Measurements from ENCODE around the gene RACK1.
A peak's percentile ranks its signal among the peaks of the same experiment; 100 is the strongest.

Gene RACK1

GRCh38 chr5:181261320-181262049 lies 17.8 kb upstream of the RACK1 start:
- peak overlapping the region; percentile 42 for H3K4me2 ChIP-seq (ENCODE audit: low read length)
- no CpG with 5 or more reads among the region's 59 CpGs for WGBS (ENCODE audit: extremely low coverage, insufficient coverage, low lambda C conversion rate)
- H2AK5ac ChIP-seq (ENCODE audit: low read length), result no peak overlapping the region
- peak overlapping the region; percentile 80 for H3K23ac ChIP-seq (ENCODE audit: low read length)
- H4K5ac ChIP-seq (ENCODE audit: low read length), result no peak overlapping the region
- peak overlapping the region; percentile 69 for H4K8ac ChIP-seq (ENCODE audit: low read depth, low read length)
- peak overlapping the region; percentile 91 for H3K18ac ChIP-seq (ENCODE audit: low read length)
- peak overlapping the region; percentile 84 for H2BK120ac ChIP-seq (ENCODE audit: low read depth, low read length)
- peak overlapping the region; percentile 81 for H2BK5ac ChIP-seq (ENCODE audit: low read length)
- H3K27ac ChIP-seq (ENCODE audit: low read depth, low read length), result peak overlapping the region; percentile 97
- H3K9ac ChIP-seq (ENCODE audit: low read length), result peak overlapping the region; percentile 98
- H3K27me3 ChIP-seq (ENCODE audit: insufficient read depth, low read length, poor library complexity), result no peaks in the 10 kb centered on the region
- H3K36me3 ChIP-seq (ENCODE audit: control insufficient read depth, insufficient read depth, low read length), result peaks cover 5% of the 10 kb centered on the region
- peaks cover 4% of the 10 kb centered on the region for H3K4me1 ChIP-seq (ENCODE audit: control insufficient read depth, low read depth, low read length)
- H3K4ac ChIP-seq (ENCODE audit: low read depth, low read length), result peak overlapping the region; percentile 84
- DNase-seq, result peak; percentile 90
- H3K79me2 ChIP-seq (ENCODE audit: control insufficient read depth, insufficient read depth, low read length), result peaks cover 11% of the 10 kb centered on the region
- peak overlapping the region; percentile 98 for H3K56ac ChIP-seq (ENCODE audit: low read length)
- peak overlapping the region; percentile 96 for H3K4me3 ChIP-seq (ENCODE audit: low read length)
- peaks cover 20% of the 10 kb centered on the region for H3K79me1 ChIP-seq (ENCODE audit: low read length)
- H2BK15ac ChIP-seq (replicated peaks; ENCODE audit: low read depth), result no peak overlapping the region

DNA sequence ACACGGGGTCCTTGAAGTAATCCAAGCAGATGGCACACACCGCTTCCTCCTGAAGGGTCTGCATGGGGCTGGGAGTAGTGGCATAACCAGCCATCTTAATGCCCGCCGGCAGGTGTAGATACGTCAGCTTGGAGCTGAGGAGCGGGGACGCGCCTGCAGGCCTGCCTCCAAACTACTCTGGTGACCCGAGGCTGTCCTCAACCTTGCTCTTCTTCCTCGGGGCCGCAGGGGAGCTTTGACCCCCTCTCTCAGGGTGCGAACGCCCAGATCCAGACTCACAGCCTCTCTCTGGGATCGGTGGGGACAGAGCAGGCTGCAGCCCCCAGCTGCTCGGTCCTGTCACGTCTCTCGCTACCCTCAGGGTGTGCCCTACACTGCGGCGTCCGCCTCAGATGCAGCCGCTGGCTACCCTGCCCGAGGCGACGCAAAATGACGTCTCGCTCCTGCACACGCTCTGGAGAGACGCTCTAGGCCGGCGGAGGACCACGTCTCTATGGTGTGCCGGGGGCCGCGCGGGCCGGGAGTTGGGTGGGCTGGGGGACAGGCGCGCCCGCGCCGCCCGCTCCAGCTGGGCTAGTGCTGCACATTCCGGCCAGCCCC lies 17.1 kb upstream of the RACK1 start, which contains the start of gene TRIM52:
TRIM52 (minus strand) TSS at position 424 of the 600 bp plus-strand sequence; CDS start at position 94, 330 bp downstream.
- H3K56ac ChIP-seq (ENCODE audit: low read length), result peak within 1 kb of the TSS; percentile 98
- peaks cover 20% of the 10 kb centered on the region for H3K79me1 ChIP-seq (ENCODE audit: low read length)
- WGBS (ENCODE audit: extremely low coverage, insufficient coverage, low lambda C conversion rate), result no CpG with 5 or more reads among the region's 43 CpGs
- DNase-seq, result peak; percentile 97
- peak within 1 kb of the TSS; percentile 81 for H2BK5ac ChIP-seq (ENCODE audit: low read length)
- H3K79me2 ChIP-seq (ENCODE audit: control insufficient read depth, insufficient read depth, low read length), result peaks cover 13% of the 10 kb centered on the region
- peak within 1 kb of the TSS; percentile 80 for H3K23ac ChIP-seq (ENCODE audit: low read length)
- H3K36me3 ChIP-seq (ENCODE audit: control insufficient read depth, insufficient read depth, low read length), result peaks cover 5% of the 10 kb centered on the region
- peak within 1 kb of the TSS; percentile 91 for H3K18ac ChIP-seq (ENCODE audit: low read length)
- H2AK5ac ChIP-seq (ENCODE audit: low read length), result peak within 1 kb of the TSS; percentile 29
- H4K5ac ChIP-seq (ENCODE audit: low read length), result no peak within 1 kb of the TSS
- peak within 1 kb of the TSS; percentile 84 for H3K4ac ChIP-seq (ENCODE audit: low read depth, low read length)
- H3K9ac ChIP-seq (ENCODE audit: low read length), result peak within 1 kb of the TSS; percentile 98
- H3K27ac ChIP-seq (ENCODE audit: low read depth, low read length), result peak within 1 kb of the TSS; percentile 97
- H3K4me2 ChIP-seq (ENCODE audit: low read length), result peak within 1 kb of the TSS; percentile 100
- peaks cover 4% of the 10 kb centered on the region for H3K4me1 ChIP-seq (ENCODE audit: control insufficient read depth, low read depth, low read length)
- H3K4me3 ChIP-seq (ENCODE audit: low read length), result peak within 1 kb of the TSS; percentile 96
- H4K8ac ChIP-seq (ENCODE audit: low read depth, low read length), result peak within 1 kb of the TSS; percentile 69
- peak within 1 kb of the TSS; percentile 84 for H2BK120ac ChIP-seq (ENCODE audit: low read depth, low read length)
- no peaks in the 10 kb centered on the region for H3K27me3 ChIP-seq (ENCODE audit: insufficient read depth, low read length, poor library complexity)
- no peak within 1 kb of the TSS for H2BK15ac ChIP-seq (replicated peaks; ENCODE audit: low read depth)

- Histone ChIP-seq H2BK15ac (replicated peaks; ENCODE audit: low read depth) (no peak overlapping the region), H3K79me1 (ENCODE audit: low read length) (peaks cover 20% of the 10 kb centered on the region), H4K8ac (ENCODE audit: low read depth, low read length) (no peak overlapping the region), H3K18ac (ENCODE audit: low read length) (no peak overlapping the region), H2BK5ac (ENCODE audit: low read length) (no peak overlapping the region), H3K4me1 (ENCODE audit: control insufficient read depth, low read depth, low read length) (peaks cover 4% of the 10 kb centered on the region), H3K36me3 (ENCODE audit: control insufficient read depth, insufficient read depth, low read length) (peaks cover 5% of the 10 kb centered on the region), H4K5ac (ENCODE audit: low read length) (no peak overlapping the region), H3K9ac (ENCODE audit: low read length) (peak overlapping the region; percentile 98), H3K23ac (ENCODE audit: low read length) (no peak overlapping the region), H3K56ac (ENCODE audit: low read length) (peak overlapping the region; percentile 96), H2BK120ac (ENCODE audit: low read depth, low read length) (no peak overlapping the region), H3K4me2 (ENCODE audit: low read length) (peak overlapping the region; percentile 100), H3K79me2 (ENCODE audit: control insufficient read depth, insufficient read depth, low read length) (peaks cover 16% of the 10 kb centered on the region), H3K27me3 (ENCODE audit: insufficient read depth, low read length, poor library complexity) (no peaks in the 10 kb centered on the region), H3K4me3 (ENCODE audit: low read length) (peak overlapping the region; percentile 89), H2AK5ac (ENCODE audit: low read length) (peak overlapping the region; percentile 29), H3K4ac (ENCODE audit: low read depth, low read length) (no peak overlapping the region), H3K27ac (ENCODE audit: low read depth, low read length) (no peak overlapping the region)
- WGBS (ENCODE audit: extremely low coverage, insufficient coverage, low lambda C conversion rate), result no CpG with 5 or more reads among the region's 26 CpGs
- no peak for DNase-seq
Observed at GRCh38 chr5:181259974-181260719, 16.4 kb upstream of the RACK1 start.

- no CpG with 5 or more reads among the region's 2 CpGs for WGBS (ENCODE audit: extremely low coverage, insufficient coverage, low lambda C conversion rate)
- Histone ChIP-seq H3K56ac (ENCODE audit: low read length) (no peak overlapping the region), H2BK120ac (ENCODE audit: low read depth, low read length) (no peak overlapping the region), H3K79me1 (ENCODE audit: low read length) (peaks cover 23% of the 10 kb centered on the region), H3K4me3 (ENCODE audit: low read length) (no peak overlapping the region), H3K36me3 (ENCODE audit: control insufficient read depth, insufficient read depth, low read length) (peaks cover 7% of the 10 kb centered on the region), H3K79me2 (ENCODE audit: control insufficient read depth, insufficient read depth, low read length) (peaks cover 21% of the 10 kb centered on the region), H3K9ac (ENCODE audit: low read length) (no peak overlapping the region), H3K4ac (ENCODE audit: low read depth, low read length) (no peak overlapping the region), H2BK5ac (ENCODE audit: low read length) (no peak overlapping the region), H3K27me3 (ENCODE audit: insufficient read depth, low read length, poor library complexity) (no peaks in the 10 kb centered on the region), H4K8ac (ENCODE audit: low read depth, low read length) (no peak overlapping the region), H2AK5ac (ENCODE audit: low read length) (no peak overlapping the region), H3K27ac (ENCODE audit: low read depth, low read length) (no peak overlapping the region), H4K5ac (ENCODE audit: low read length) (no peak overlapping the region), H3K23ac (ENCODE audit: low read length) (no peak overlapping the region), H3K18ac (ENCODE audit: low read length) (no peak overlapping the region), H2BK15ac (replicated peaks; ENCODE audit: low read depth) (no peak overlapping the region), H3K4me1 (ENCODE audit: control insufficient read depth, low read depth, low read length) (peaks cover 4% of the 10 kb centered on the region), H3K4me2 (ENCODE audit: low read length) (no peak overlapping the region)
- DNase-seq, result no peak
Observed at GRCh38 chr5:181259283-181259682, 15.6 kb upstream of the RACK1 start.

DNA sequence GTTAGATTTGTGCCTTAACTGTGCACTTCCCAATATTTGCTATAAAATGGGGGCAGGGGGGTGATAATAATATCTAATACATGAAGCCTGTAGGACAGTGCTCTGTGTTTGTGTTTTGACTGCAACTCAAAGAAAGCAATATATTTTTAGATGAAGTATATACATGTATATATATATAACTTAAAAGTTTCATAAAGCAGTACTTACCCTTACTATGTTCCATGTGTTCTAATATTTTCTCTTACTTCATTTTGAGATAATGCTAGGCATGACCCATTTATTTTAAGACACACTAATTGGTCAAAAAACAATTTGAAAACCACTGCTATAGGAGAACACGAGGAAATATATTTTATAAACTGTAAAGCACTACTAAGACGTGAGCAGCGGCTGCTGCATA lies 14.9 kb upstream of the RACK1 start:
- no peak overlapping the region for H3K18ac ChIP-seq (ENCODE audit: low read length)
- no CpG with 5 or more reads among the region's 3 CpGs for WGBS (ENCODE audit: extremely low coverage, insufficient coverage, low lambda C conversion rate)
- H3K36me3 ChIP-seq (ENCODE audit: control insufficient read depth, insufficient read depth, low read length), result peaks cover 3% of the 10 kb centered on the region
- H3K23ac ChIP-seq (ENCODE audit: low read length), result no peak overlapping the region
- DNase-seq, result no peak
- H3K79me2 ChIP-seq (ENCODE audit: control insufficient read depth, insufficient read depth, low read length), result peaks cover 26% of the 10 kb centered on the region
- H3K9ac ChIP-seq (ENCODE audit: low read length), result no peak overlapping the region
- H3K27ac ChIP-seq (ENCODE audit: low read depth, low read length), result no peak overlapping the region
- H3K56ac ChIP-seq (ENCODE audit: low read length), result no peak overlapping the region
- no peaks in the 10 kb centered on the region for H3K27me3 ChIP-seq (ENCODE audit: insufficient read depth, low read length, poor library complexity)
- H2BK5ac ChIP-seq (ENCODE audit: low read length), result no peak overlapping the region
- H2BK120ac ChIP-seq (ENCODE audit: low read depth, low read length), result no peak overlapping the region
- no peak overlapping the region for H2BK15ac ChIP-seq (replicated peaks; ENCODE audit: low read depth)
- H4K5ac ChIP-seq (ENCODE audit: low read length), result no peak overlapping the region
- no peak overlapping the region for H3K4me2 ChIP-seq (ENCODE audit: low read length)
- no peak overlapping the region for H3K4me3 ChIP-seq (ENCODE audit: low read length)
- peaks cover 4% of the 10 kb centered on the region for H3K4me1 ChIP-seq (ENCODE audit: control insufficient read depth, low read depth, low read length)
- H3K4ac ChIP-seq (ENCODE audit: low read depth, low read length), result no peak overlapping the region
- H4K8ac ChIP-seq (ENCODE audit: low read depth, low read length), result no peak overlapping the region
- peaks cover 22% of the 10 kb centered on the region for H3K79me1 ChIP-seq (ENCODE audit: low read length)
- H2AK5ac ChIP-seq (ENCODE audit: low read length), result no peak overlapping the region

Data from mesendoderm (in vitro differentiated cells).